ACC112 (cell line): ENCODE data around the gene SIRPA.

Source experiments
- H2AFZ ChIP-seq: fragments of 200-600 bp; sonication (generic); one replicate; pipeline ENCODE4 v1.6.0; 2017; ENCODE audit warnings: antibody characterized with exemption, low read length; ENCODE audit not compliant: unreplicated experiment
- H3K27ac ChIP-seq: fragments of 200-600 bp; sonication (generic); 2 replicates; pipeline ENCODE4 v1.5.1; 2014; ENCODE audit warnings: low read depth, mild to moderate bottlenecking, antibody characterized with exemption, low read length, moderate library complexity
- H3K27me3 ChIP-seq: fragments of 200-600 bp; sonication (generic); 2 replicates; pipeline ENCODE4 v1.6.1; 2014; ENCODE audit warnings: mild to moderate bottlenecking, antibody characterized with exemption, low read length, moderate library complexity, mixed read lengths; ENCODE audit not compliant: insufficient read depth
- H3K36me3 ChIP-seq: fragments of 200-600 bp; sonication (generic); 2 replicates; pipeline ENCODE4 v1.6.1; 2016; ENCODE audit warnings: mild to moderate bottlenecking, antibody characterized with exemption, low read length, moderate library complexity, mixed read lengths; ENCODE audit not compliant: insufficient read depth
- H3K4me1 ChIP-seq: fragments of 200-600 bp; sonication (generic); one replicate; pipeline ENCODE4 v1.6.1; 2016; ENCODE audit warnings: low read length, mixed read lengths; ENCODE audit not compliant: insufficient read depth, unreplicated experiment, control insufficient read depth
- H3K4me3 ChIP-seq: fragments of 200-600 bp; sonication (generic); 2 replicates; pipeline ENCODE4 v1.5.1; 2014; ENCODE audit warnings: mild to moderate bottlenecking, low read depth, low read length
- H3K79me2 ChIP-seq: fragments of 200-600 bp; sonication (generic); one replicate; pipeline ENCODE4 v1.6.0; 2016; ENCODE audit warnings: low read length; ENCODE audit not compliant: control insufficient read depth, unreplicated experiment, insufficient read depth

The SIRPA gene

GRCh38 chr20:1941226-1941625 is 46.0 kb downstream of the SIRPA start:
- 0 out of 2 replicates have a peak overlapping the region, but pooled peaks have one; percentile 37 for H3K4me3 ChIP-seq
- H2AFZ ChIP-seq: no peak overlapping the region
- peaks cover 26% of the 10 kb centered on the region for H3K4me1 ChIP-seq
- H3K27ac ChIP-seq: no peak overlapping the region
- H3K27me3 ChIP-seq: no peaks in the 10 kb centered on the region; the same call in 1 of the 2 replicates
- no peaks in the 10 kb centered on the region for H3K36me3 ChIP-seq
- no peaks in the 10 kb centered on the region for H3K79me2 ChIP-seq

DNA sequence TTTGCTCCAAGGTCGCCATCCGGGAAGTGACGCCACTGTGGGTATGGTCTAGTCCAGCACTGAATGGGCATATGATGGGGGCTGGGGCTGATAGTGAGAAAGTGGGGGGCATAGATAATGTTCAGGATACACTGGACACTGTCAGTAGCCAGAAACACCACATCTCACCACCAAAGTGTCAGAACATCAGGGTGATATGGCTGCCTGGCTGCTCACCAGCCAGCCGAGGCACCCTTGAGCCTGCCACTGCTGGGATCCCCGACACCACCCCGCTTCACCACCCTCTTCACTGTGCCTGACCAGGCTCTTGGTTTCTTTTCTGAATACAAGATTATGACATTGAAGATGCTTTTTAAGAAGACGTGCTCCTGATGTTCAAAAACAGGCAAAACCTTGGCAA is 46.9 kb downstream of the SIRPA start:
- H3K27ac ChIP-seq: no peak overlapping the region
- H2AFZ ChIP-seq: no peak overlapping the region

DNA sequence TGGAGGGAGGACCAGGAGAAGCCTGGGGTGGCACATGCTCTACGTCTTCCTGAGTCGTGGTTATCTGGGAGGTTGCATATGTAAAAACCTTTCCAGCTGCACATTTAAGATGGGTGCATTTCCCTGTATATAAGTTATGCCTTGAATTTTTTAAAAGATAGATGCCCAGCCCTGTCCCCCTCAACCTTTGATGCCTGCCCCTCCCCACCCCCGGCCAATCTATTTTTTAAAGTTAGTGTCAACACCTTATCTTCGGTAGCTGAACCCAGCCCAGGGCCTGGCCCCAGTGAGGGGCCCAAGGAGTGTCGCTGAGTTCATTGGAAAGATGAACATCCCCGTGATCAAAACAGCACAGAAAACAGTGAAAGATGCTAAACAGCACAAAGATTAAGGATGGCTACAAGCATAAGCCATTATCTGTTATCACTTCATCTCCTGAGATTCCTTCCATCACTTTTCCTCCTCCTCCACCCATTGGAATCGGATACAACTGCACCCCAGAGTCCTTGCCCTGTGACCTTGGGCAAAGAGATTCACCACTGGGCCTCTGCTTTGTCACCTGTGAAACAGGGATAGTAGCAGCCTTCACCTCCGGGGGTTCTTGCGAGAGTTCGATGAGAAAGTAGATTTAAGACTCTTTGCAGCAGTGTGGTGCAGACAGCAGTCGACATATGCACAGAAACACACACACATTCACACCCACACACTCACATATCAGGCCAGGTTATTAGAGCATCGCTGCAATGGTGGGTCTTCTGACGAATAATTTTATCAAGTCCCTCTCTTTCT is 47.5 kb downstream of the SIRPA start:
- peaks cover 26% of the 10 kb centered on the region for H3K4me1 ChIP-seq
- no peaks in the 10 kb centered on the region for H3K79me2 ChIP-seq
- no peak overlapping the region for H2AFZ ChIP-seq
- no peaks in the 10 kb centered on the region for H3K36me3 ChIP-seq
- no peaks in the 10 kb centered on the region; the same call in 1 of the 2 replicates for H3K27me3 ChIP-seq
- H3K27ac ChIP-seq: no peak overlapping the region
- H3K4me3 ChIP-seq: no peak overlapping the region

More for the DNA sequence above, 46.9 kb downstream of the SIRPA start:
- Histone ChIP-seq H3K36me3 (no peaks in the 10 kb centered on the region), H3K4me1 (peaks cover 26% of the 10 kb centered on the region), H3K79me2 (no peaks in the 10 kb centered on the region), H3K27me3 (no peaks in the 10 kb centered on the region; the same call in 1 of the 2 replicates), H3K4me3 (no peak overlapping the region)

DNA sequence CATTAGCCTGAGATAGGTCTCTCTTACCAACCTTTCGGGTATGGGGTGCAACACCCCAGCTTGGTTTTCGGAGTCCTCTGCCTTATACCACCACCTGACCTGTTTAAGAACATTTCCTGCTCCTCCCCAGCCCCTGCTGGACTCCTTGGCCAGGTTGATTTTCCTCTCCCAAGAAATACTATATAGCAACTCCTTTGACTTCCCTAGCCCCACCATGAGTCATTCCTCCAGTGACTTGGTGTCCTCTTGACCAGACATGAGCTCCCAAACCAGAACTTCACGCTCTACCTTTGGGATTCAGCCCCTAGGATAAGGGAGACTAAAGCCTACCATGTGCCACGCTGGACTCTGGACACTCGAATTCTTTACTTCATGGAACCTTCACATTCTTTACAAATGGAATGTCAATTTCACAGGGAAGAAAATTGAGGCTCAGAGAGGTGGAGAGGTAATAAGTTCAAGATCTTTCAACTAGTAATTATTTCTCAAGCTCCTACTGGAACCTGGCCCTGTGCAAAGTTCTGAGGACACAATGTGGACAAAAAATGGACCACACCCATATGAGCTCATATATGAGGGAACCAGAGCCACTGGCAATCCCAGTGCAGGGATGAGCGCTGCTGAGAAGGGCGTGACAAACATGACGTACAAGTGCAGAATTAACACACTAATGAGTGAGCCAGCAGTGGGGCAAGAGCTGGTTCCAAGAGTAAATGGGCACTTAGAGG is 48.2 kb downstream of the SIRPA start:
- H3K4me3 ChIP-seq: no peak overlapping the region
- H3K79me2 ChIP-seq: no peaks in the 10 kb centered on the region
- no peaks in the 10 kb centered on the region for H3K36me3 ChIP-seq
- no peak overlapping the region for H2AFZ ChIP-seq
- no peaks in the 10 kb centered on the region; the same call in 1 of the 2 replicates for H3K27me3 ChIP-seq
- no peak overlapping the region for H3K27ac ChIP-seq
- H3K4me1 ChIP-seq: peaks cover 26% of the 10 kb centered on the region

- Histone ChIP-seq H3K27ac (peak overlapping the region; percentile 9; the same call in 1 of the 2 replicates), H3K4me3 (no peak overlapping the region), H3K79me2 (no peaks in the 10 kb centered on the region), H3K27me3 (no peaks in the 10 kb centered on the region; the same call in 1 of the 2 replicates), H2AFZ (no peak overlapping the region), H3K36me3 (no peaks in the 10 kb centered on the region), H3K4me1 (peaks cover 26% of the 10 kb centered on the region)
These were observed 49.3 kb downstream of the SIRPA start for GRCh38 chr20:1944345-1945091.

GRCh38 chr20:1945134-1945618 is 50.0 kb downstream of the SIRPA start:
- H2AFZ ChIP-seq: no peak overlapping the region
- no peaks in the 10 kb centered on the region for H3K36me3 ChIP-seq
- peaks cover 26% of the 10 kb centered on the region for H3K4me1 ChIP-seq
- peak overlapping the region; percentile 21; the same call in 1 of the 2 replicates for H3K27ac ChIP-seq
- H3K4me3 ChIP-seq: no peak overlapping the region
- H3K79me2 ChIP-seq: no peaks in the 10 kb centered on the region
- no peaks in the 10 kb centered on the region; the same call in 1 of the 2 replicates for H3K27me3 ChIP-seq

DNA sequence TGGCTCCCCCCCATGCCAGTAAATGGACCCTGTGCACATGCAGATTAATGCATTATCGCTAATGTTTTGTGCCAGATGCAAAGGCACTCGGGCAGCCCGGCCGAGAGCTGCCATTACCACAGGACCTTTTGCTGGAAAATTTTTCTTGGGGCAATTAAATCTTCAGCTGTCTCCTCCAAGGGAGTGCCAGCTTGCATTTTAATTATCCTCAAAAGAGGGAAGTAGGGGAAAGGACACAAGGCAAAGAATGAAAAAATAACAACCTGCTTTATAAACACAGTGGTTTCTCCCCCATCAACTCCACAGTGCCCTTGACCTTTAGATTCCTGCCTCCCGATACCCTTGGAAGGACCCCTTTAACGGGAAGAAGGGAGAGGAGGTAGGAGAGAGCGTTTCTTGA is 50.5 kb downstream of the SIRPA start:
- Histone ChIP-seq H3K4me3 (no peak overlapping the region), H2AFZ (no peak overlapping the region), H3K4me1 (peaks cover 26% of the 10 kb centered on the region), H3K79me2 (no peaks in the 10 kb centered on the region), H3K27ac (peak overlapping the region; percentile 21; the same call in 1 of the 2 replicates), H3K36me3 (no peaks in the 10 kb centered on the region), H3K27me3 (no peaks in the 10 kb centered on the region; the same call in 1 of the 2 replicates)

DNA sequence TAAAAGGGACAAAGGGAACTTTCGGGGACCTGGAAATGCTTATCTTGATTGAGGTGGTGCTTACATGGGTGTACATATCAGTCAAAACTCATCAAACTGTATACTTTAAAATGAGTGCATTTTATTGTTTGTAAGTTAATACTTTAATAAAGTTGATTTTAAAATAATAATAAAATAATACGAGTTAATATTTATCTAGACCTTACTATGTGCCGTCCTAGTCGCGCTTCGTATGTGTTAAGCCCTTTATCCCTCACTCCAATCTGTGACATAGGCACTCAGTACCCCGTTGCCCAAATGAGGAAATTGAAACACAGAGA is 51.2 kb downstream of the SIRPA start:
- Histone ChIP-seq H3K27me3 (no peaks in the 10 kb centered on the region; the same call in 1 of the 2 replicates), H2AFZ (no peak overlapping the region), H3K4me1 (peaks cover 21% of the 10 kb centered on the region), H3K79me2 (no peaks in the 10 kb centered on the region), H3K27ac (no peak overlapping the region), H3K4me3 (no peak overlapping the region), H3K36me3 (no peaks in the 10 kb centered on the region)

GRCh38 chr20:1946762-1947534 is 51.7 kb downstream of the SIRPA start:
- no peak overlapping the region for H2AFZ ChIP-seq
- H3K4me1 ChIP-seq: peaks cover 18% of the 10 kb centered on the region
- no peaks in the 10 kb centered on the region for H3K36me3 ChIP-seq
- H3K79me2 ChIP-seq: no peaks in the 10 kb centered on the region
- no peak overlapping the region for H3K27ac ChIP-seq
- no peak overlapping the region for H3K4me3 ChIP-seq
- H3K27me3 ChIP-seq: no peaks in the 10 kb centered on the region; the same call in 1 of the 2 replicates

DNA sequence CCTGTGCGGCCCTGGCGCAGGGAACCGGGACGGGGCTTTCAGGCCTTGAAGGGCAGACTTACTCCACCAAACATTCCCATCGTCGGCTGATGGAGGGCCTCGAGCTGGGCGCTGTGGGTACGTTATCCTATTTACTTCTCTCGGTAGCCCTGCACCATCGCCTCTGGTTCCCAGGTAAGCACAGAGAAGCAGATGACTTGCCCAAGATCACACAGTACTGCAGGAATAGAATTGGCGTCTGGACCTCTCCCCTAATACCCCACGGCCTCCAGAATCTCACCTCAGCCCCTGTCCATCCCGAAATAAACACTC is 52.3 kb downstream of the SIRPA start:
- Histone ChIP-seq H3K4me1 (peaks cover 18% of the 10 kb centered on the region), H3K79me2 (no peaks in the 10 kb centered on the region), H3K27me3 (no peaks in the 10 kb centered on the region; the same call in 1 of the 2 replicates), H2AFZ (no peak overlapping the region), H3K4me3 (no peak overlapping the region), H3K27ac (no peak overlapping the region), H3K36me3 (no peaks in the 10 kb centered on the region)
